BE2C (cell line): ENCODE data around the gene UBE2G2.

Source experiments
- DNase-seq: peaks from one replicate; pipeline ENCODE4 v3.0.0-alpha.2; 2020
- H3K27me3 ChIP-seq: fragments of 250-450 bp; sonication (Bioruptor Pico); 2 replicates; pipeline ENCODE4 v1.5.1; 2020; ENCODE audit warnings: mild to moderate bottlenecking
- H3K36me3 ChIP-seq: fragments of 250-450 bp; sonication (Bioruptor Pico); 2 replicates; pipeline ENCODE4 v1.5.1; 2020; ENCODE audit warnings: mild to moderate bottlenecking
- H3K4me1 ChIP-seq: fragments of 250-450 bp; sonication (Bioruptor Pico); 2 replicates; pipeline ENCODE4 v1.5.1; 2020
- H3K4me3 ChIP-seq: 2 replicates; pipeline ENCODE4 v1.5.1; 2011; ENCODE audit warnings: low read depth, low read length
- H3K9me3 ChIP-seq: fragments of 250-450 bp; sonication (Bioruptor Pico); 2 replicates; pipeline ENCODE4 v1.5.1; 2020
- CTCF ChIP-seq: IDR thresholded peaks from 2 replicates; pipeline ENCODE4 v1.5.1; 2012; ENCODE audit warnings: mild to moderate bottlenecking, low read depth, low read length

The UBE2G2 gene

DNA sequence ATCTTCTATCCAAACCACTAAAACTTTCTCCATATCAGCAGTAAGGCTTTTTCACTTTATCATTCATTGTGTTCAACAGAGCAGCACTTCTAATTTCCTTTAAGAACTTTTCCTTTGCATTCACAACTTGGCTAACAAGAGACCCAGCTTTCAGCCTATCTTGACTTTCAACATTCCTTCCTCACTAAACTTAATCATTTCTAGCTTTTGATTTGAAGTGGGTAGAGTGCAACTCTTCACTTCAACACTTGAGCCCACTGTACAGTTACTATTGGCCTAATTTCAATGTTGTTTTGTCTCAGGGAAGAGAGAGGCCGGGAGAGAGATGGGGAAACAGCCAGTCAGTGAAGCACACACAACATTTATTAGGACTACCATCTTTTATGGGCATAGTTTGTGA, 2.0 kb downstream of the UBE2G2 start:
- no peaks in the 10 kb centered on the region for H3K27me3 ChIP-seq
- H3K36me3 ChIP-seq, result peaks cover 50% of the 10 kb centered on the region
- no peak for TF ChIP-seq CTCF
- H3K4me3 ChIP-seq, result peak overlapping the region; percentile 94
- peaks cover 18% of the 10 kb centered on the region for H3K4me1 ChIP-seq
- no peak for DNase-seq
- no peaks in the 10 kb centered on the region for H3K9me3 ChIP-seq

DNA sequence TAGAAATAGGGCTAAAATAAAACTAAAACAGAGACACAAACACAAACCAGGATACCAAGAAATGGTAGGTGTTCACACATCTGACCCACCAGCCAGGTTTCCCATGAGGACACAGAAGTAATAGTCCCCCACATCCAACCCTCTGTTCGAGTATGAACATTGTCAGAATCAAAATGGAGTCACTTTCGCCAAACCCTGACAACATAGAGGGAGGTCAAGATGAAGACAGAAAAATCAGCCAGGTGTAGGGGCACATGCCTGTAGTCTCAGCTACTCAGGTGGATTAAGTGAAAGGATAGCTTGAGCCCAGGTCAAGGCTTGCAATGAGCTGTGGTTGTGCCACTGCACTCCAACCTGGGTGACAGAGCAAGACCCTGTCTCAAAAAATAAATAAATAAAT, 3.8 kb downstream of the UBE2G2 start:
- DNase-seq, result no peak
- peaks cover 35% of the 10 kb centered on the region for H3K36me3 ChIP-seq
- no peaks in the 10 kb centered on the region for H3K27me3 ChIP-seq
- H3K9me3 ChIP-seq, result no peaks in the 10 kb centered on the region
- H3K4me3 ChIP-seq, result no peak overlapping the region
- peaks cover 3% of the 10 kb centered on the region for H3K4me1 ChIP-seq
- TF ChIP-seq CTCF, result no peak

GRCh38 chr21:44795342-44795741, 6.3 kb downstream of the UBE2G2 start:
- peaks cover 58% of the 10 kb centered on the region for H3K36me3 ChIP-seq
- no peak for DNase-seq
- TF ChIP-seq CTCF, result no peak
- no peaks in the 10 kb centered on the region for H3K27me3 ChIP-seq
- H3K4me1 ChIP-seq, result no peaks in the 10 kb centered on the region
- no peaks in the 10 kb centered on the region for H3K9me3 ChIP-seq
- no peak overlapping the region for H3K4me3 ChIP-seq

GRCh38 chr21:44793592-44794374, 7.8 kb downstream of the UBE2G2 start:
- Histone ChIP-seq H3K4me1 (no peaks in the 10 kb centered on the region), H3K4me3 (no peak overlapping the region), H3K36me3 (peaks cover 50% of the 10 kb centered on the region), H3K27me3 (no peaks in the 10 kb centered on the region), H3K9me3 (no peaks in the 10 kb centered on the region)
- no peak for DNase-seq
- no peak for TF ChIP-seq CTCF

DNA sequence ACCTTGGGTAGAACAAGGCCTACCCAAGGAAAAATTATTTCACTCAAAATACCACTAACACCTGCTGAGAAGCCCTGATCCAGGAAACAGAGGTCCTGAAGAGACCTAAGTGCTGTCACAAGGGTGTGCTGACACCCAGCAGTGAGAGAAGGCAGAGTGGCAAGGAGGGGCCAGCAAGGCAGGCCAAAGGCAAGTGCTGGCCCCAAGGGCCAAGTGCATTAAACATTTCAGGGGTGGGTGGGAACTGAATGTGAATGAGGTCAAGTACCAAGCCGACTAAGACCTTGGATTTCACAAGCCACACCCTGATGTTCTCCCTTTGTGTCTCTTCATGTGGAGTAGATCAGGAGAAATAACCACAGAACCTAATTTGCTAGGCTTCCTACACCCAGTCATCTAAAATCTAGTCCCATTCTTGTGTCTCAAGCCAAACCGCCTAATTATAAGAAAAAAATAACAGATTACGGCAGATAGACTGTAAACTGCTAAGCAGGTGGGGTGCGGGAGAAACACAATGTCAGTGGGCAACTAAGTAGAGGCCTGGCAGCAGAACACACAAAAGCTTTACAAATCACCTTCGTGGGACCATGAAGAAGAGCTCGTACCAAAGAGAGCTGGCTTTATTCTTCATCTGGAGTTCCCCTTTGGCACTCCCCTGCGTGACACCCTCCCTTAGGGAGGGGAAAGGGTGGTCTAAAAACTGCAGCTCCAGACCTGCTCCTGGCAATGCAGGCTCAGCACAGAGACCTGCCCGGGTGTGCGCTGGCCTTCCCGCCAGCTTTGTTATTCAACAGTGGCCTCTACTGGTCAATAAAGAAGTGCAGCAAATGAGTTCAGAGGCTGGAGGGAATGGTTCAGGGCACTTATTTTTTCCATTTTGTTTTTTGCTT, 8.7 kb downstream of the UBE2G2 start:
- peak; percentile 69 for DNase-seq
- no peaks in the 10 kb centered on the region for H3K9me3 ChIP-seq
- no peak overlapping the region for H3K4me3 ChIP-seq
- peaks cover 42% of the 10 kb centered on the region for H3K36me3 ChIP-seq
- TF ChIP-seq CTCF, result peak; percentile 87
- no peaks in the 10 kb centered on the region for H3K27me3 ChIP-seq
- no peaks in the 10 kb centered on the region for H3K4me1 ChIP-seq

GRCh38 chr21:44791993-44792392, 9.6 kb downstream of the UBE2G2 start:
- peaks cover 42% of the 10 kb centered on the region for H3K36me3 ChIP-seq
- H3K4me3 ChIP-seq, result no peak overlapping the region
- no peaks in the 10 kb centered on the region for H3K9me3 ChIP-seq
- no peak for TF ChIP-seq CTCF
- no peaks in the 10 kb centered on the region for H3K4me1 ChIP-seq
- no peak for DNase-seq
- H3K27me3 ChIP-seq, result no peaks in the 10 kb centered on the region
